OCI-LY3 (cell line): ENCODE data around the gene WDFY4.

Source experiments
- H2AFZ ChIP-seq: fragments of 200-600, 300-600 bp; shearing (Covaris generic); 2 replicates; pipeline ENCODE4 v1.6.0; 2014; ENCODE audit warnings: antibody characterized with exemption, low read depth, low read length
- H3K27ac ChIP-seq: fragments of 200-600, 300-600 bp; sonication (generic); 2 replicates; pipeline ENCODE4 v1.5.1; 2014; ENCODE audit warnings: mild to moderate bottlenecking, low read length, moderate library complexity, mixed read lengths
- H3K27me3 ChIP-seq: fragments of 200-600, 300-600 bp; sonication (generic); 2 replicates; pipeline ENCODE4 v1.6.1; 2014; ENCODE audit warnings: low read depth, low read length, mixed read lengths
- H3K36me3 ChIP-seq: fragments of 200-600, 300-600 bp; sonication (generic); replicated peaks from 2 replicates; pipeline ENCODE3; 2014; ENCODE audit warnings: low read depth, low read length, mixed read lengths
- H3K4me1 ChIP-seq: fragments of 300-600, 200-600 bp; sonication (generic); 2 replicates; pipeline ENCODE4 v1.6.1; 2014; ENCODE audit warnings: low read length, mixed read lengths
- H3K4me2 ChIP-seq: fragments of 200-600, 300-600 bp; sonication (generic); 2 replicates; pipeline ENCODE4 v1.6.1; 2014; ENCODE audit warnings: low read length, mixed read lengths
- H3K4me3 ChIP-seq: fragments of 300-600, 200-600 bp; sonication (generic); 2 replicates; pipeline ENCODE4 v1.5.1; 2014; ENCODE audit warnings: antibody characterized with exemption, mild to moderate bottlenecking, low read length, moderate library complexity
- H3K79me2 ChIP-seq: fragments of 300-600, 200-600 bp; shearing (Covaris generic); 2 replicates; pipeline ENCODE4 v1.6.1; 2014; ENCODE audit warnings: mild to moderate bottlenecking, low read length, mixed read lengths
- H3K9ac ChIP-seq: fragments of 300-600, 200-600 bp; shearing (Covaris generic); 2 replicates; pipeline ENCODE4 v1.6.0; 2014; ENCODE audit warnings: mild to moderate bottlenecking, low read length, moderate library complexity
- H3K9me3 ChIP-seq: fragments of 200-600, 300-600 bp; shearing (Covaris generic); 2 replicates; pipeline ENCODE4 v1.6.1; 2014; ENCODE audit warnings: low read length, mixed read lengths; ENCODE audit not compliant: insufficient read depth
- H4K20me1 ChIP-seq: fragments of 200-600, 300-600 bp; sonication (generic); 2 replicates; pipeline ENCODE4 v1.6.1; 2016; ENCODE audit warnings: low read length, mixed read lengths; ENCODE audit not compliant: insufficient read depth
- EZH2phosphoT487 ChIP-seq: fragments of 200-600 bp; shearing (Covaris generic); IDR thresholded peaks from 2 replicates; pipeline ENCODE4 v1.6.1; 2018; ENCODE audit warnings: antibody characterized with exemption, mixed run types, low read depth
- TF ChIP-seq, protein P1 (sequence below): fragments of 200-600, 300-600 bp; sonication (generic); IDR thresholded peaks from 2 replicates; pipeline ENCODE4 v1.5.1; 2014; ENCODE audit warnings: antibody characterized with exemption, low read length, low read depth

WDFY4 gene

DNA sequence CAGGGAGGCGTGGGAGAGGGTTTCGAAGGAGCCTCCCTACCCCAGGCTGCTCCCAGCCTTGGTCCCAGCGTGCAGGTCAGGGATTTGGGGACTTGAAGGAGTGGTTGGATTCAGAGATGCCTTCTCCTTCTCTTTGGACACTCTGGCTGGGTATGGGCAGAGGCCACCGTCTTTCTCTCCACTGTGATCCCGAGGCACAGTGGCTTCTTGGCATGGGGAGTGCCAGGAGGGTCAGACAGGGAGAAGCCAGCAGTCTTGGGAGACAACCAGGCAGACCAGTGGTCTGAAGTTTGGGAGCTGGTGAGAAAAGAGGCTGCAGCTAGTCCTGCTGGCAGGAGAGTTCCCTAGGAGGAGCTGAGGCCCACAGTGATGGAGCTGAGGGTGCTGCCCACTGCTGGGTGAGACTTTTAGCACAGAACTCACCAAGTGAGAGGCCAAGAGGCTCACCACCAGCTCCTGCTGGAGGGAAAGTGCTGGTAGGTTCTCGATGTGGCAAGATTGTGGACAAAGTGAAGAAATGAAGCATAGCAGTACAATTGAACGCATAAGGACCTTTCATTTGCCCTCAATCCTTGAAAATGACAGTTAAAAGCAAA is 35.2 kb upstream of the WDFY4 start:
- H3K36me3 ChIP-seq, result no peaks in the 10 kb centered on the region
- peaks cover 55% of the 10 kb centered on the region for H3K27me3 ChIP-seq
- H3K79me2 ChIP-seq, result no peaks in the 10 kb centered on the region
- no peak overlapping the region for H3K27ac ChIP-seq
- H3K4me3 ChIP-seq, result no peak overlapping the region
- no peak overlapping the region for H2AFZ ChIP-seq
- no peaks in the 10 kb centered on the region for H3K9me3 ChIP-seq
- H3K4me1 ChIP-seq, result peaks cover 13% of the 10 kb centered on the region
- H4K20me1 ChIP-seq, result no peaks in the 10 kb centered on the region
- no peak overlapping the region for H3K9ac ChIP-seq
- H3K4me2 ChIP-seq, result no peak overlapping the region
- no peak for TF ChIP-seq EZH2phosphoT487
- TF ChIP-seq, protein P1, sequence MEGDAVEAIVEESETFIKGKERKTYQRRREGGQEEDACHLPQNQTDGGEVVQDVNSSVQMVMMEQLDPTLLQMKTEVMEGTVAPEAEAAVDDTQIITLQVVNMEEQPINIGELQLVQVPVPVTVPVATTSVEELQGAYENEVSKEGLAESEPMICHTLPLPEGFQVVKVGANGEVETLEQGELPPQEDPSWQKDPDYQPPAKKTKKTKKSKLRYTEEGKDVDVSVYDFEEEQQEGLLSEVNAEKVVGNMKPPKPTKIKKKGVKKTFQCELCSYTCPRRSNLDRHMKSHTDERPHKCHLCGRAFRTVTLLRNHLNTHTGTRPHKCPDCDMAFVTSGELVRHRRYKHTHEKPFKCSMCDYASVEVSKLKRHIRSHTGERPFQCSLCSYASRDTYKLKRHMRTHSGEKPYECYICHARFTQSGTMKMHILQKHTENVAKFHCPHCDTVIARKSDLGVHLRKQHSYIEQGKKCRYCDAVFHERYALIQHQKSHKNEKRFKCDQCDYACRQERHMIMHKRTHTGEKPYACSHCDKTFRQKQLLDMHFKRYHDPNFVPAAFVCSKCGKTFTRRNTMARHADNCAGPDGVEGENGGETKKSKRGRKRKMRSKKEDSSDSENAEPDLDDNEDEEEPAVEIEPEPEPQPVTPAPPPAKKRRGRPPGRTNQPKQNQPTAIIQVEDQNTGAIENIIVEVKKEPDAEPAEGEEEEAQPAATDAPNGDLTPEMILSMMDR, result 0 out of 2 replicates have a peak, but pooled peaks have one; percentile 15

DNA sequence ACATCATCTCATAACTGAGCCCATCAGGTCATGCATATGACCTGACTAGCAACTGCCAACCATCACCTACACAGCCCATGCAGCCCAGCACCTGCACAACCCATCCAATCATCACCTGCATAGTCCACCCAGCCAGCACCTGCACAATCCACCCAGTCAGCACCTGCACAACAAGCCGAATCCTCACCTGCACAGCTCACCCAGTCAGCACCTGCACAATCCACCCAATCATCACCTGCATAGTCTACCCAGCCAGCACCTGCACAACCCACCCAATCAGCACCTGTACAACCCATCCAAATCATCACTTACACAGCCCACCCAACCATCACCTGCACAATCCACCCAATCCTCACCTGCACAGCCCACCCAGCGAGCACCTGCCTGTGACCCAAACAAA is 33.4 kb upstream of the WDFY4 start:
- TF ChIP-seq, protein P1, result no peak
- TF ChIP-seq EZH2phosphoT487, result no peak
- H3K4me1 ChIP-seq, result peaks cover 13% of the 10 kb centered on the region
- no peak overlapping the region for H3K9ac ChIP-seq
- H4K20me1 ChIP-seq, result no peaks in the 10 kb centered on the region
- H3K27me3 ChIP-seq, result peaks cover 48% of the 10 kb centered on the region
- no peak overlapping the region for H3K4me2 ChIP-seq
- H3K9me3 ChIP-seq, result no peaks in the 10 kb centered on the region
- H3K79me2 ChIP-seq, result no peaks in the 10 kb centered on the region
- H3K36me3 ChIP-seq, result no peaks in the 10 kb centered on the region
- no peak overlapping the region for H3K27ac ChIP-seq
- H2AFZ ChIP-seq, result no peak overlapping the region
- no peak overlapping the region for H3K4me3 ChIP-seq

DNA sequence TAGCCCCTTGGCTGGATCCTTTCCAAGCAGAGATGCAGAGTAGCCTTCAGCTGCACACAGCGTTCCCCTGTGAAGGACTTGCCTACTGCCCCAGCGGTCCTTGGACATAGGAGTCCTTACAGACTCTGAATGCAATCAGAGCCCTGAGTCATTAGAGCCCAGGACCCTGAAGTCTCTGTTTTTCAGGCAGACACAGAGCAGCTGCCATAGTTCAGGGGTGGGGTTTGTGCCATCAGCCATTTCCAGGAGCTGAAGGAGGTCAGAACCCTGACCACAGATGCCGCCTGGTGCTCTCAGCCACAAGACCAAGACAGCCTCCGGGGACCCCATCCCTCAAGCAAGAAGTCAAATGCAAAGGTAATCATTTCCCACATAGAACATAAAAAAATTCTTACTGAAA is 32.8 kb upstream of the WDFY4 start:
- no peak overlapping the region; the same call in 1 of the 2 replicates for H3K4me2 ChIP-seq
- H3K4me3 ChIP-seq, result no peak overlapping the region
- no peak overlapping the region for H3K9ac ChIP-seq
- H3K9me3 ChIP-seq, result no peaks in the 10 kb centered on the region
- no peaks in the 10 kb centered on the region for H3K79me2 ChIP-seq
- H3K27me3 ChIP-seq, result peaks cover 45% of the 10 kb centered on the region
- H3K27ac ChIP-seq, result no peak overlapping the region
- peaks cover 15% of the 10 kb centered on the region for H3K4me1 ChIP-seq
- H3K36me3 ChIP-seq, result no peaks in the 10 kb centered on the region
- H4K20me1 ChIP-seq, result no peaks in the 10 kb centered on the region
- H2AFZ ChIP-seq, result no peak overlapping the region
- no peak for TF ChIP-seq EZH2phosphoT487
- TF ChIP-seq, protein P1, result no peak

DNA sequence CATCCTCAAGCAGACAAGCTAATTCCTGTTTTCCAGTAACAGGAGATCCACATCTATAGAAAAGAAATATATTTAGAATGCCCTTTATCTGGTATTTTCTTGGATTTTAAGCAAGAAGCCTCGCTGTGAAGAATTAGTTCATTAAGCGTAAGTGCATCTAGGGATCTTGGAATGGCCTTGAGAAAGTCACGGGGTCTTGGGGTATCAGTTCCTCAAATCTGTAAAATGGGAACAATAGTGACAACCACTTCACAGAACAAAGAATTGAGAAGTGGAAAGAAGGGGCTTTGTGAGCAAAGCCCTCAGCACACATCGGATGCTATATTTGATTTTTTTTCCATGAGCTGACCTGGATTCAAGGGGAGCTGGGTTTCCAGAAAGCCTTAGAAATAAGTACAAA is 32.3 kb upstream of the WDFY4 start:
- no peaks in the 10 kb centered on the region for H4K20me1 ChIP-seq

More for the DNA sequence above, 32.3 kb upstream of the WDFY4 start:
- Histone ChIP-seq H2AFZ (no peak overlapping the region), H3K9me3 (no peaks in the 10 kb centered on the region), H3K4me1 (peaks cover 19% of the 10 kb centered on the region), H3K27me3 (peaks cover 45% of the 10 kb centered on the region), H3K4me3 (no peak overlapping the region), H3K36me3 (no peaks in the 10 kb centered on the region), H3K27ac (no peak overlapping the region), H3K4me2 (no peak overlapping the region; the same call in 1 of the 2 replicates), H3K79me2 (no peaks in the 10 kb centered on the region), H3K9ac (no peak overlapping the region)
- TF ChIP-seq, protein P1, result no peak
- no peak for TF ChIP-seq EZH2phosphoT487
